A673 (cell line): ENCODE data around the gene TRIM15. TPM values are rescaled to one million over a fixed set of nuclear protein-coding genes. Genes with fewer than 3 reads are reported as not detected.

Experiments
- BruUV-seq: library from RNA; stranded (reverse); fragments of 400-500 nt; replicated peaks from 2 replicates; lab custom pipeline; 2021; lab: Mats Ljungman, UMichigan
- CTCF ChIA-PET: fragments of 300-600 bp; sonication (Branson Sonifier 250); formaldehyde crosslinking; loops from one replicate; lab custom pipeline; 2022; ENCODE audit warnings: antibody characterized with exemption; lab: Charles Lee
- POLR2A ChIA-PET: fragments of 300-600 bp; sonication (Branson Sonifier 250); formaldehyde crosslinking; loops from one replicate; lab custom pipeline; 2022; ENCODE audit warnings: antibody characterized with exemption; ENCODE audit not compliant: low non-redundant PET; lab: Charles Lee
- DNase-seq: peaks from one replicate; pipeline ENCODE4 v3.0.0-alpha.2; 2015; ENCODE audit warnings: low spot score
- H3K27ac ChIP-seq: fragments of 200-600 bp; sonication (generic); 2 replicates; pipeline ENCODE4 v1.5.1; 2016; ENCODE audit warnings: mixed run types, low read depth, mild to moderate bottlenecking, mixed read lengths, antibody characterized with exemption, low read length; ENCODE audit not compliant: poor library complexity, severe bottlenecking
- H3K27me3 ChIP-seq: fragments of 200-600 bp; sonication (generic); replicated peaks from 2 replicates; pipeline ENCODE4 v1.6.1; 2017; ENCODE audit warnings: mixed run types, low read depth, mild to moderate bottlenecking, mixed read lengths, antibody characterized with exemption, low read length; ENCODE audit not compliant: insufficient read depth, poor library complexity
- H3K36me3 ChIP-seq: fragments of 200-600 bp; sonication (generic); 2 replicates; pipeline ENCODE4 v1.6.1; 2016; ENCODE audit warnings: mixed run types, mild to moderate bottlenecking, mixed read lengths, antibody characterized with exemption, low read length; ENCODE audit not compliant: insufficient read depth, poor library complexity, severe bottlenecking
- H3K4me1 ChIP-seq: fragments of 200-600 bp; sonication (generic); 2 replicates; pipeline ENCODE4 v1.6.1; 2017; ENCODE audit warnings: mixed run types, mild to moderate bottlenecking, mixed read lengths, antibody characterized with exemption, low read length; ENCODE audit not compliant: insufficient read depth, poor library complexity, severe bottlenecking
- H3K4me3 ChIP-seq: fragments of 200-600 bp; sonication (generic); 2 replicates; pipeline ENCODE4 v1.5.1; 2016; ENCODE audit warnings: low read depth, mixed run types, mild to moderate bottlenecking, mixed read lengths, low read length; ENCODE audit not compliant: poor library complexity, severe bottlenecking
- H3K9me3 ChIP-seq: fragments of 200-600 bp; sonication (generic); 2 replicates; pipeline ENCODE4 v1.6.1; 2016; ENCODE audit warnings: mixed run types, low read depth, mild to moderate bottlenecking, mixed read lengths, antibody characterized with exemption, low read length; ENCODE audit not compliant: poor library complexity, severe bottlenecking
- EZH2 ChIP-seq: fragments of 200-600 bp; sonication (generic); IDR thresholded peaks from 2 replicates; pipeline ENCODE4 v1.6.1; 2017; ENCODE audit warnings: borderline replicate concordance, low read depth, mild to moderate bottlenecking, mixed read lengths, antibody characterized with exemption, low read length; ENCODE audit not compliant: poor library complexity, severe bottlenecking
- intact Hi-C: fragments of 100-400 bp; cut with micrococcal nuclease; formaldehyde crosslinking; loops from one replicate; pipeline ENCODE4 v1.10.0; 2022; ENCODE audit not compliant: unreplicated experiment
- total RNA-seq: library from RNA; stranded (reverse); gene quantifications from 2 replicates; pipeline ENCODE4 v1.2.3, GENCODE V29; 2021
- TF ChIP-seq, protein P1 (sequence below): fragments of 300-800, 200-600 bp; sonication (generic); conservative IDR thresholded peaks from 2 replicates; pipeline ENCODE4 v1.5.1; 2017; ENCODE audit warnings: low read depth, mild to moderate bottlenecking, antibody characterized with exemption, low read length, moderate library complexity, mixed read lengths

The TRIM15 gene
- total RNA-seq, 1 experiment from 2014 or later: not detected

GRCh38 chr6:30188541-30188940, 25.2 kb downstream of the TRIM15 start:
- POLR2A ChIA-PET: no interaction called here
- Histone ChIP-seq H3K4me1 (no peaks in the 10 kb centered on the region), H3K9me3 (no peaks in the 10 kb centered on the region), H3K4me3 (no peak overlapping the region), H3K27me3 (no peaks in the 10 kb centered on the region), H3K27ac (no peak overlapping the region), H3K36me3 (peaks cover 20% of the 10 kb centered on the region)
- no TSS peak for BruUV-seq
- TF ChIP-seq, protein P1, sequence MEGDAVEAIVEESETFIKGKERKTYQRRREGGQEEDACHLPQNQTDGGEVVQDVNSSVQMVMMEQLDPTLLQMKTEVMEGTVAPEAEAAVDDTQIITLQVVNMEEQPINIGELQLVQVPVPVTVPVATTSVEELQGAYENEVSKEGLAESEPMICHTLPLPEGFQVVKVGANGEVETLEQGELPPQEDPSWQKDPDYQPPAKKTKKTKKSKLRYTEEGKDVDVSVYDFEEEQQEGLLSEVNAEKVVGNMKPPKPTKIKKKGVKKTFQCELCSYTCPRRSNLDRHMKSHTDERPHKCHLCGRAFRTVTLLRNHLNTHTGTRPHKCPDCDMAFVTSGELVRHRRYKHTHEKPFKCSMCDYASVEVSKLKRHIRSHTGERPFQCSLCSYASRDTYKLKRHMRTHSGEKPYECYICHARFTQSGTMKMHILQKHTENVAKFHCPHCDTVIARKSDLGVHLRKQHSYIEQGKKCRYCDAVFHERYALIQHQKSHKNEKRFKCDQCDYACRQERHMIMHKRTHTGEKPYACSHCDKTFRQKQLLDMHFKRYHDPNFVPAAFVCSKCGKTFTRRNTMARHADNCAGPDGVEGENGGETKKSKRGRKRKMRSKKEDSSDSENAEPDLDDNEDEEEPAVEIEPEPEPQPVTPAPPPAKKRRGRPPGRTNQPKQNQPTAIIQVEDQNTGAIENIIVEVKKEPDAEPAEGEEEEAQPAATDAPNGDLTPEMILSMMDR: no peak
- no peak for TF ChIP-seq EZH2
- DNase-seq: no peak
- intact Hi-C loops: no loop called here
- CTCF ChIA-PET: no interaction called here

GRCh38 chr6:30192076-30192475, 28.7 kb downstream of the TRIM15 start:
- H3K4me1 ChIP-seq: no peaks in the 10 kb centered on the region
- no peak overlapping the region for H3K4me3 ChIP-seq
- intact Hi-C loops: no loop called here
- BruUV-seq: no TSS peak
- ChIA-PET POLR2A (no interaction called here), CTCF (no interaction called here)
- no peak for DNase-seq
- no peak for TF ChIP-seq EZH2
- TF ChIP-seq, protein P1: no peak
- H3K9me3 ChIP-seq: no peaks in the 10 kb centered on the region
- peaks cover 25% of the 10 kb centered on the region for H3K36me3 ChIP-seq
- no peaks in the 10 kb centered on the region for H3K27me3 ChIP-seq
- H3K27ac ChIP-seq: no peak overlapping the region

GRCh38 chr6:30194797-30195690, 31.7 kb downstream of the TRIM15 start:
- BruUV-seq: no TSS peak
- Histone ChIP-seq H3K4me3 (no peak overlapping the region), H3K9me3 (no peaks in the 10 kb centered on the region), H3K27ac (no peak overlapping the region), H3K27me3 (no peaks in the 10 kb centered on the region), H3K36me3 (peaks cover 21% of the 10 kb centered on the region), H3K4me1 (no peaks in the 10 kb centered on the region)
- CTCF ChIA-PET: no interaction called here
- intact Hi-C loops: no loop called here
- POLR2A ChIA-PET: interaction anchor here (0.6 kb wide), 1 partner anchor 8 kb away, joined by 3 read pairs; no protein-coding TSS in a partner anchor
- no peak for DNase-seq
- TF ChIP-seq, protein P1: no peak
- TF ChIP-seq EZH2: no peak
